GM21390 (cell line): ENCODE measurements around the gene RASGEF1C.

Source experiments
- ATAC-seq: cut with Tn5 transposase; IDR thresholded peaks from one replicate; pipeline ENCODE4 v1.9.1; 2021; ENCODE audit not compliant: unreplicated experiment

RASGEF1C gene

DNA sequence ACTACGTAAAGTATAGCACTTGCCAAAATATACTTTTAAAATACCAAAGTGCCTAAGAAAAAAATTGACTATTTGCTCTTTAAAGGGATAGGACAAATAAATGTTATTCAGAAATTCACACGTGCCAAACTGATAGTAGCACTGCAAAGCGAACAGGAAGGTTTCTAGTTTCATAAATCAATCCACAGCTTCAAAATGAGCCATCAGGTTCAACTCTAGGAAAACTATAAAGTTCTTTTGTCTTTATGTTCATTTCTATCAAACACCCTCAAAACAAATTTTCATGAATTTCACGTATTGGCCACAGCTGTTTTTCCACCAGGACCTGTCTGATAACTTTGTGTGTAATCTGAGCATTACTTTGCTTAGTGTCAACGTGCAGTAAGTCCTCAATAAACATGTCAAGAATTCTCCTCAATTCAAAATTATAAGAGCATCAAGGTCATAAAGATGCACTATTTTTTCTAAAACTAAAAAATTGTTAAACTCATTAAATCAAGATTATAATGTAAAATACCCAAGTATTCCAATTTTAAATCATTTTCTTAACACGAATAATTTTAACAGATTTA, 140.4 kb downstream of the RASGEF1C start:
- no peak for ATAC-seq

DNA sequence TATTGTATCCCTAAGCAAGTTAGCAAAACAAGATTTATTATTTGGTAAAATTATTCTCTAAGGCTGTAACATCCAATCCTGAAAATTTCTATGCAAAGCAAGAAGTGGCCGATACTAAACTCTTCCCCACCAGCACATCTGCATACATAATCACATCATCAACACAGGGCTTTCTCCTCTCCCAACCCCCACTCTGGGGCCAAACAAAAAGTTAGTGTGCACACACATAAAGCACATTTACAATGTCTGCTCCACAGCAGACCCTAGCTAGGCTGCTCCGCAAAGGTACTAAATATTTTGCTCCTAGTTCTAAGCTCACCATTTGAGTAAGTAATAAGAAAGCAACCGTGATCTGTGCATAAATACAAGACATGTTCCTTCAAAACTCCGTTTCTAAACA, 141.0 kb downstream of the RASGEF1C start:
- ATAC-seq = no peak

DNA sequence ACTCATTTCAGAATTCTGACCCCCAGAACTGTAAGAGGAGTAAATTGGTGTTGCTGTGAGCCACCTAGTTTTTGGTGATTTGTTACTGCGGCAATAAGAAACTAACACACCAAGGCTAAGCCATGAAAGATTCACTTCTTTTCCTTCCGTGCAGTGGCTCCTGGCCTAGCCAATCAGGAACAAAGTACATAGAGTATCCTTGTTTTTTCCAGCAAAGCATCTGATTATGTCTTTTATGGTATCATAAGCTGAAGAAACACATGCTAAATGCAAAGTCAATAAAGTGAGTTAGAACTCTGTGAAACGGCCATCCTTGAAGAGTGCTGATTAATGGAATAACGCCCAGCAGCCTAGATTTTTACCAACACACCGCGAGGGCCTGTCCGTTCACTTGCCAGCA, 148.8 kb downstream of the RASGEF1C start:
- ATAC-seq = no peak

DNA sequence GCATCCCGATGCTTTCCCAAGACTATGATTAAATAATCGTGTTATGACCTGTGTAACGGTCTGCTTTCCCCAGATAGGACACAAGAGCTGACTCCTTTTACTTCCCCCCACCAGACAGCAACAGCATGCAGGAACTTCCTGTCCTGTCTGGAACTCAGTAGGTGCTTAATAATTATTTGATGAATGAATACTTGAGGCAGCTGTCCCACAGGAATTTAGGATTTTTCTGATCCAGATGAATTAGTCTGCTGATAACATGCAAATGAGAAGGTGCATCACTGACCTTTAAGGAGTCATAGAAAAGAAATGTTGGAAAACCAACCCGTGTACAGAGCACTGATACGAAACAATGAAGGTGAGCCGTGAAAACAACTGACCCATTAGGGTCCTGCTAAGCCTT, 149.7 kb downstream of the RASGEF1C start:
- ATAC-seq = no peak

DNA sequence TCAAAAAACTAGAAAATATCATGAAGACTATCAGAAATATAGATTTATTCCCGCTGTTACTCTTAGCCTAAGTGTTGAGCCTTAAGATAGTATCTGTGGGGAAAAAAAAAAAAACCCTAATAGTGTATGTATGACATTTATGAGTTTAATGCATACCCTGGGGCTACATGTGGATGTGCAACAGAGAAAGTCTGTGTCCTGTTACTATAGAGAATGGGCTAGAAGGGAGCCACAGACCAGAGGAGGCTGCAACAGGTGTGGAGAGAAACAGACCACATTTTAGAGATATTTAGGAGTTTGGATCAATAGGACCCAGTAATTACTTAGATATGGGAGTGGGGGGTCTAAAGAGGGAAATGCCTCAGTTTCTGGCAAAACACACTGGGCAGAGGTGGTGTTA, 152.9 kb downstream of the RASGEF1C start:
- no peak for ATAC-seq

DNA sequence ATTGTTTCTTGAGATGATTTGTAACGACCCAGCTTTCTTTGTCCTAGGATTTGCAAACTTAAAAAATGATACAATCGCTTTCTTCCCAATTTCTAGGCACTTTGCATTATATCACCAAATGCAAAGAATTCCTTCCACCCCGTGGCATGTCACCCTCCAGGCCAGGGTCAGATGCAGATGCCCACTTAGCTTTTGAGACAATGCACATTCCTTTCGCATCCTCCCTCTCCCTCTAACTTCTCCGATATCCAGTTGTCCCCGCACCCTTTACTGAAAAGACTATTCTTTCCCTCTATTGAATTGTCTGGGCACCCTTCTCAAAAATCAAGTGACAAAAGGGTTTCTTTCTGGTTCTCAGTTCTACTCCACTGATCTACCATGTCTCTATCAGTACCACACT, 154.8 kb downstream of the RASGEF1C start:
- no peak for ATAC-seq

DNA sequence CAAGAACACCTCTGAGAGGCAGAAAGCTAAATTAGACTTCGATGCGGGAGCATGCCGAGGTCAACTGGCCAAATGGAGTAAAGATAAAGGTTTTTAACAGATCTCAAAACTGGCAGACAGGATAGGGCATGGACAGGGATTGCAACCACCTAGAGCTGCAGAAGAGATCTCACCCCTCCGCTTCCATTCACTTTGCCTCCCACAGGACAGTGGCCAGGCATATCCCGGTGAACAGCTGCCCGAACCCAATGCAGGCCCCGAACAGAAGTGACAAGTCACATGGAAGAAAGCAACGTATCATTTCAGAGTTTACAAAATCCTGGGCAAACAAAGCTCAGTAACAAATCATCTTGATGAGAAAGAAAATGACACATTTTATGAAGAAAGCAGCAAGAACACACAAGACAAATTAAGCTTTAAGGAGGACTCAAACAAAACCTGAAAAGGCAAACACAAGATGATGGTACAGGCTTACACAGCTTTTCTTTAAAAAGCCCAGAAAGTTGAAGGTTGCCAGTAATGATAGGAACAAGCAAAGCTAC, 155.9 kb downstream of the RASGEF1C start:
- ATAC-seq = no peak

DNA sequence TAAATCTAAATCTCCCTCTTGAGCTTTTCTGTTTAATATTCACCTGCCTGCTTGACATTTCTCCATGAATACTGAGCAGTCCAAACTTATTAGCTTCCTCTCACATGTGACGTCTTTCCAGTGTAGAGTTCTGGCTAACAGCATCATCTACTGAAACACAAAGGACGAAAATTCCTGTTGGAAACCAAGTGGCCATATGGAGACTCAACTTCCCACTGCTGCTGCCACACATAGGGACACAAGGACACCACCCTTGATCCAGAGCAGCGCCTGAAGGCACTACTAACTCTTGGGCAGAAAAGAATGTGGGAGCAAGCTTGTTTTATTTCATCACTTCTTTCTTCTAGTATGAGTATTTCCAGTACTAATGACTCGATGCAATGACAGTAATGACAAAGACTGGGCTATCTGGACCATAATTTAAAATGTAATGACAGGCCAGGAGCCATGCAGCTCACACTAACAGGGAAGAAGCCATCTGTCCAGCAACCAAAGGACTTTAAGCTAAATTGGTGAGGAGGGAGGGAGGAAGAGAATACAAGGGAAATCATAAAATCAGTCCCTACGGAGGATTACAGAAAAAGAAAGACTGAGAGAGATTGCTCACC, 156.7 kb downstream of the RASGEF1C start:
- no peak for ATAC-seq
